ENCODE measurements around the gene KRT83.
"Not testable (repeated sequence)": the region's sequence is repeated elsewhere in the genome, so short reads cannot be mapped to it uniquely, and the experiment has no call there.

The KRT83 gene

DNA sequence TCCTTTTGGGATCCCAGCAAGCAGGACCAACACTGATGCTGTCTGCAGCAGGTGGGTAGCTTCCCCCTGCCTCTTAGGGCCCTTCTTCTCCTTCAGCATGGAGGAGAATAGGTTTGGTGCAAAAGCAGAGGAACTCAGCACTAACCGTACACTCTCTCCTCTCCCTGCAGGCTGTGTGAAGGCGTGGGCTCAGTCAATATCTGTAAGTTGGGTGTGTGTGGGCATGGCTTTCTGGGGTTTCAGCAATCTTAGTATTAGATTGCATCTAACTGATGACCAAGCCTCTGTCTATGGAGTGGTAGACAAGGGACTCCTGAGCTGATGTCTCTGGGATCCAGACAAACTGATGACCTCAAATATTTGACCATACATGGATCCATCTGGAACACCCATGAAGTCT, 31.8 kb upstream of the KRT83 start:
- no peak for DNase-seq

GRCh38 chr12:52351196-52352059, 30.2 kb upstream of the KRT83 start:
- no peak for DNase-seq

GRCh38 chr12:52350786-52351185, 29.6 kb upstream of the KRT83 start:
- DNase-seq, result no peak

- no peak for DNase-seq
These were observed 28.9 kb upstream of the KRT83 start for GRCh38 chr12:52350021-52350620.

GRCh38 chr12:52349196-52349595, 28.0 kb upstream of the KRT83 start:
- no peak for DNase-seq

DNA sequence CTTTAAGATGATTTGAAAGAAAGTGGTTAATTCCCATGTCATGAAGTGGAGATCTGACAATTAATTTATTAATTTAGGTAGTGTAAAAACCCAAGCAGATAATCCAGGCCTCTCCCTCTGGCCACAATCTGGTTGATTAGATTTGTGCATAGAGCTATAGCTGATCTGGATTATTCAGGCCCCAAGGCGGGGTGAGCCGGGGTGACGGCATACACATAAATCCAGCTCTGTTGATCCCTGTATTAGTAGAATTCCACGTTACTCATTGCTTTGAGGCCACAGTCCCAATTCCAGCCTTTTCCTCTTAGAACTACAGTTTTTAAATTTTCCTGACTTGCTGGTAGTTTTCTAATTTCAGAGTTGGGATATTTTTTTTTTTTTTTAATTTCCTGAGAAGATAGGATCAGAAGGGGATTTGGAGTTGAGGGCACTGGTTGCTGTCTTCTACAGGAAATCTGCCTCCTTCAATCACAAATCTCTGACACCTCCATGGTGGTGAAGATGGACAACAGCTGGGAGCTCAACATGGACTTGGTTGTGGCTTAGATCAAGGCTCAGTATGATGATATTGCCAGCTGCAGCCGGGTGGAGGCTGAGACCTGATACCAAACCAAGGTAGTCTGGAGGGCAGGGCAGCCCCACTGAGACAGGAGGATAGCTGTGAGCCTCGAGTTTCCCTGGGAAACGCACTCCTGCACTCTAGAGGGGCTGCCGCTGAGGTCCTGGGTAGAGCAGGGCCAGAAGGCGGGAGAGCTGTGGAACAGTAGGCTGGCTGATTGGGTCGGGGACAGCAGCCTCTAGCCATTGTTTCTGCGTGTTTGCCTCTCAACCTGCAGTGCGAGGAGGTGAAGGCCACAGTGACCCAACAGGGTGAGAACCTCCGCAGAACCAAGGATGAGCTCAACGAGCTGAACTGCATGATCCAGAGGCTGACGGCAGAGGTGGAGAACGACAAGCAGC, 26.6 kb upstream of the KRT83 start:
- no peak for DNase-seq

DNA sequence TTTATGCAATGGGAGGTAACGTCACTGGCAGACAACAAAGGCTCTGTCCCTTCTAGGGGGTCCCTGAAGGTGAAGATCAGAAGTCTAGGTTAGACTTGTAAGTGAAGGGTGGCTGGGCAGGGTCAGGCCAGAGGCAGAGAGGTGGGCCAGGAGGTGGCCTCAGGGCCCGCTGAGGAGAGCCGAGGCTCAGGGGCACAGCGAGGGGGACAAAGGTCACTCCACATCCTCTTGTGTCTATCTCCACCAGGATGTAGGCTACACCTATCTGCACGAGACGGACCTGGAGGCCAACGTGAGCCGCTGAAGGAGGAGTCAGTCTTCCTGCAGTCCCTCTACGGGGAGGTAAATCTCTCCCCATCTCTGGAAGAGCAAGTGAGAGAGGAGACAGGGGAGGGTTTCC, 25.8 kb upstream of the KRT83 start:
- DNase-seq, result no peak

DNA sequence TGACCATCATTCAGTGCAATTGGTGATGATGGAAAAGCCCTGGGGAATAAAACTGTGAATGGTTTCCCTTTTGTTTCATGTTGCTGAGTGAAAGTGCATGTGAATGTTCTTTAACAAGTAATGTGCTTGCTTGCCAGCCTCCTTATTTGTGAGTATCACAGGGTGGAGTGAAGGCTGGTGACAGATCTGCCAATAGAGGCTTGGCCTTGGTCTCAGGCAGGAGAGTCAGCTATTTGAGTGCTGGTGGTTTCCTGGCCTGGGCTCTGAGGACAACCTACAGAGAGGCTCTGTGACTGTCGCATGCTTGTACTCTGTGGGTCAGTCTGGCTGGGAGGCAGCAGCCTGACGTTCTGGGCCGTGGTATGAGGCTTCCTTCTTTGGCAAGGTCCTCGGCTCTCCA, 25.4 kb upstream of the KRT83 start:
- DNase-seq, result no peak

- not testable (repeated sequence) for DNase-seq
These were observed 23.8 kb upstream of the KRT83 start for GRCh38 chr12:52345041-52345440.

- no peak for DNase-seq
These were observed 22.9 kb upstream of the KRT83 start for GRCh38 chr12:52344111-52344510.

DNA sequence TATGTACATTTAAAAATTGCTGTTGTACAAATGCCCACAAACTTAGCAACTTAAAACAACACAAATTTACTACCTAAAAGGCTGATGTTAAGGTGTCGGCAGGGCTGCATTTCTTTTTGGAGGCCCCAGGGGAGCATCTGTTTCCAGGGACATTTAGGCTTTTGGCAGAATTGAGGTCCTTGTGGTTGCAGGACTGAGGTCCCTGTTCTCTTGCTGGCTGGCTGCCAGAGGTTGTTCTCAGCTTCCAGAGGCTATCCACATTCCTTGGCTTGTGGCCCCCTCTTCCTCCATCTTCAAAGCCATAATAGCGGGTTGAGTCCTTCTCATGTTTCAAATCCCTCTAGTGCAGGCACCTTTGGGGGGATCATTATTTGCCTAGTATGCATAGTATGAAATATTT, 22.4 kb upstream of the KRT83 start:
- no peak for DNase-seq

- DNase-seq, result no peak
These were observed 21.7 kb upstream of the KRT83 start for GRCh38 chr12:52342781-52343490.

DNA sequence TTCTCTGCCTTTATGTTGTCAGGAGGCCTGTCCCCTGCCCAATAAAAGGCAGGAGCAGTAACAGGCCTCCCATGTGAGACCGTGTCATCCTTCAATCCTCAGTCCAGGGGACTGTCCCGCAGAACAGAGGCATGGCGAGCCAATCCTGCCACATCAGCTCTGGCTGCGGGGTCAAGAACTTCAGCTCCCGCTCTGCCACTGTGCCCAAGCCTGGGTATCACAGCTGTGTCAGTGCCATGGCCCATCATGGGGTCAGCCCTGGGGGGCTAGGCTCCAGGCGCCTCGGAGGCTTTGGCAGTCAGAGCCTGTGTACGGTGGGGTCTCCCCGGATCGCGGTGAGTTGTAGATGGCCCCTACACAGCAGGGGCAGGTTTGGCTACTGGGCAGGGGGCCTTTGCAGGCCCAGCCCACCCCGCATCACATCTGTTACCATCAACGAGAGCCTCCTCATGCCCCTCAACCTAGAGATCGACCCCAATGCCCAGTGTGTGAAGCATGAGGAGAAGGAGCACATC, 19.9 kb upstream of the KRT83 start:
- no peak for DNase-seq

GRCh38 chr12:52338241-52338960, 17.2 kb upstream of the KRT83 start:
- DNase-seq, result no peak

- no peak for DNase-seq
These were observed 15.9 kb upstream of the KRT83 start for GRCh38 chr12:52337054-52337453.

DNA sequence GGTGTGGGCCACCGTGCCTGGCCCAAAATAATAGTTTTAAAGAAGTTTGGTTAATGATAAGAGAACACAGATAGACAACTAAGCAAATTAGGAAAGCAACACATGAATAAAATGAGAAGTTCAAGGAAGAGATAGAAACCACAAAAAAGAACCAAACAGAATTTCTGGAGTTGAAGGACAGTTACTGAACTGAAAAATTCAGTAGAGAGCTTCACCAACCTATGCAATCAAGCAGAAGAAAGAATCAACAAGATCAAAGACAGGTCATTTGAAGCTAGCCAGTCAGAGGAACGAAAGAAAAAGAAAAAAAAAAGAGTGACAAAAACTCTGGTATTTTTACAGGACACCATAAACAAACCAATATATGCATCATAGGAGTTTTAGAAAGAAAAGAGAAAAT, 15.4 kb upstream of the KRT83 start:
- DNase-seq, result no peak

GRCh38 chr12:52335598-52336262, 14.5 kb upstream of the KRT83 start:
- no peak for DNase-seq

- DNase-seq, result no peak
These were observed 13.0 kb upstream of the KRT83 start for GRCh38 chr12:52334185-52334584.

DNA sequence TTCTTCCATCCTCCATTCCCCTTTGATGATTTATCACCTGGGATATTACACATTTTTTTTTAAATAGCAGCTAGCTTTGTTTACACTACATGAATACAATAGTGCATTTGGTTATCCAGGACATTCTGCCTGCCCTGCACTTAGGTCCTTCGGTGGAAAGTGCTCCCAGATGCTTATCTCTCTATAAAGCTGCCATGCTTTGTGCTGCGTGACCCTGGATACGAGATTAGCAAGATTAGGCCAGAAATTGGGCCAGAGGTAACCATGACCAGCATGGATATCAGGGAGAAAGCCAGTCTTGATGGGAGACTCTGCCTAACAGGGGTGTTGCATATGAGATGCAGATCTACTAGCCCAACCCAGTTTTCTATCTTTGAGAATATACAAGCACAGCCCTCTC, 12.1 kb upstream of the KRT83 start:
- no peak for DNase-seq

DNA sequence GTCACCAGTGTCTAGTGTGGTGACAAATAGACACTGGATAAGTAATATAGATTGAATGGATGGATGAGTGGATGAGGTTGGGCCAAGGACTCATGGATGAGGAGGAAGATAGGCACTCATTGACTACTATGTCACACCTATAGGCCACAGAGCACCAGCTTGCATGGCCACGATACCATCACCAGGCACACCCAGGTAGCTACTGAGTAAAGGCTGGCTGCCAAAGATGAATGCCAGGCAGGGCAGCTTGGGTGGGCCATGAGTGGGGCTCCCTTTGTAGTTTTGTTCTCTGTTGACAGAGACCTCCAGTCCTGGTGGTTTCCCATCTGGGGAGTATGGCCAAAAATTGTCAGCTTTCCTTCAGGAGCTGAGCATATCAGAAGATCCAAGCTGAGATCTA, 11.2 kb upstream of the KRT83 start:
- no peak for DNase-seq

GRCh38 chr12:52331833-52332232, 10.6 kb upstream of the KRT83 start:
- DNase-seq, result no peak

All from left hindlimb (tissue), 1 donor.